HL-60/S4 treated with retinoic acid at 250 ng/mL for 4 days and 3 days (cell line): ENCODE measurements around the gene DEPDC7.

Source experiments
- in situ Hi-C: fragments of 300-500 bp; cut with MboI; formaldehyde crosslinking; loops from 2 replicates; pipeline ENCODE4 v1.7.0; 2022; ENCODE audit warnings: low sequenced_read_pairs

The DEPDC7 gene

DNA sequence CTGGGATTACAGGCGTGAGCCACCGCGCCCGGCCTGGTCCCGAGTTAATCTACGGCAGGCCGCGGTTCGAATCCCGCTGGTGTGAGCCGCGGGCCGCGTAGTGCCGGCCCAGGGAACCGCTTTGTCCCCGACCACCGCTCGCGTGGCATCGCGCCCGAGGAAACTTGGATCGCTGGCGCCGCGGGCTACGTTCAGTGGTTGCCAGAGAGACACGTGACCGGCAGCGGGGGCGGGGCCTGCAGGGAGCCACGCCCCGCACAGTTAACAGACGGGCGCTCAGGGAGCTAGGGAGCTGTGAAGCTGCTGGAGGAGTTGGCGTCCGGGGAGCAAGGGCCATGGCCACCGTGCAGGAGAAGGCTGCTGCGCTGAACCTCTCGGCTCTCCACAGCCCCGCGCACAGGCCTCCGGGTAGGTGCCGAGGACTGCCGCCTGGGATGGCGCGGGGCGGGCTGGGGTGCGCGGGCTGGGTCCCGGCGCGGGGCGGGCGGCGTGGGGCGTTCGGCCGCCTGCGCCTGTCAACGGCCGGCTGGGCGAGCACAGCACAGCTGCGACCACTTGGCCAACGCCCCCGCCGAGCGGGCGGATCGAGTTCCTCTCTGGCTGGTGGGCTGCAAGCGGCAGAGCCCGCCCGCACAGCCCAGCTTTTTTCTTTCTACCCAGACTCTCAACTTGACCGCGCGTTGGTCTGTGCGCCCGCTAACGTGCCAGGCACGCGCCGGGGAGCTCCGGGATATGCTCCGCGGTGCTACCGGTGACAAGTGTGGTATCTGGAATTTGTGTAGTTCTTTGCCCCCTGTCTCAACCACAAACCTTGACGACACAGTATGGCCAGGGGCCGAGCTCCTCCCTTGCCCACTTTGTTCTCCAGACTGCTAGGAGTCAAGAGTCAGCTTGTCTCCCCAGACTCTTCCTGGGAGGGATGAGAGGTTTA is at the start of gene DEPDC7:
DEPDC7 (plus strand) TSS at position 258 of the 931 bp plus-strand sequence; CDS start at position 336, 78 bp downstream.
- in situ Hi-C loops = no loop called here

DNA sequence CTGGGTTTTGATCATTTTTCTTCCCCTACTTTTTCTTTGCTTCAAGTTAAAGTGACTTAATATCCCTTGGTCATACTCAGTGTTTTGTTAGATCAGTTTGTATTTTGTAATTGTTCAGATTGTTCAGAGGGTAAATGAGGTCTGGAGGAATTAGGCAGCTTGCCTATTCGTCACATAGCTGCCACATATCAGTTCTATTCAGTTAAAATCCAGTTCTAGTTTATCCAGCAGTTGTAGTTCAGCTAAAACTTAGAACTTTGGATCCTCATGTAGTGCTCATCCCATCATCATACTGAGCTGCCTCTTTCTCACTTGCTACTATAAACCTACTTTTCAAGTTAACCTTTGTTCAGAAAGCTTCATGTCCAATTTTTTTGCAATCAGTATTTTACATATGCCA is 47.1 kb upstream of the DEPDC7 start:
- in situ Hi-C loops = loop anchor here (25.0 kb wide), 1 partner anchor 94 kb away; no protein-coding TSS in a partner anchor

DNA sequence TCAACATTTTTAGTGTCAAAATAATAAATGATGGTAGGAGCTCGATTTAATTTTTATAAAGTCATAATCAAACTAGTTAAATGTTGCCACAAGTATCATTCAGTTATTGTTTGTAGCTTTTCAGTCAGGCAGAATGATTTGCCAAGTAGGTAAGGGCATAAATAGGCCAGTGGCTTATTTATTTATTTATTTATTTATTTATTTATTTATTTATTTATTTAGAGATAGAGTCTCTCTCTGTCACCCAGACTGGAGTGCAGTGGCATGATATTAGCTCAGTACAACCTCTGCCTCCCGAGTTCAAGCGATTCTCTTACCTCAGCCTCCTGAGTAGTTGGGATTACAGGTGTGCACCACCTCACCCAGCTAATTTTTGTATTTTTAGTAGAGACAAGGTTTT is 43.4 kb upstream of the DEPDC7 start:
- in situ Hi-C loops = loop anchor here (25.0 kb wide), 1 partner anchor 90 kb away; no protein-coding TSS in a partner anchor

DNA sequence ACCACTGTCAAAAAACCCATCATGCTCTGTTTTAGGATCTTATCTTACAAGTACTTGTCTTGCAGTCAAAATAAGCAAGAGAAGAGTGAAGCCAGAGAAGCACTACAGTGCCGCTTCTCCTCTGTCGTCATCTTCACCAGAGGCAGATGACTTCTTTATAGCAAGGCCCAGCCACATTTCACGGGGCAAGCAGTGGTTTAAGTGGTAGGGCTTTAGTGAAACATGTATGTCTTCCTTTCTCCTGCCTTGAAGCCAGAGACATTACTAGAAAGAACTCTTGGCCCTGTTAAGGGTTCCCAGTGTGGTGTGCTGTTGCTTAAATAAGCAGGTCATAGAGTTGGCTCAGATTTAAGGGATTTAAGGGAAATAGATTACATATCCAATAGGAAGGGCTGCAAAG is 42.9 kb upstream of the DEPDC7 start:
- in situ Hi-C loops = loop anchor here (25.0 kb wide), 1 partner anchor 90 kb away; no protein-coding TSS in a partner anchor

DNA sequence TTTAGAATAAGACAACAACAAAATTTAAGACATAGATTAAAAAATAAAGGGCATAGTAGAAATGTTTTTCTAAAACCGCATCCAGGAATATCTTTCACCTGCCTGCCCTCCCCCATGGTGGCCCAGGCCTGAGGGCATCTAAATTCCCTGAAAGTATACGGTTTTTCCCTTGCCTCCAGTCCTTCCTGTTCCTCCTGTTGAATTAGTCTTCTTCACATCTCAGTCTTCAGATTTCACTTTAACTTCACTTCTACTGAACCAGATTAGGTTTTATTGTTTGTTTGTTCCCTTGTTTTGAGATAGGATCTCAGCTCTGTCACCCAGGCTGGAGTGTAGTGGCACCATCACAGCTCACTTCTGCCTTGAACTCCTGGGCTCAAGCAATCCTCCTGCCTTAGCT is 33.1 kb upstream of the DEPDC7 start:
- in situ Hi-C loops = no loop called here

DNA sequence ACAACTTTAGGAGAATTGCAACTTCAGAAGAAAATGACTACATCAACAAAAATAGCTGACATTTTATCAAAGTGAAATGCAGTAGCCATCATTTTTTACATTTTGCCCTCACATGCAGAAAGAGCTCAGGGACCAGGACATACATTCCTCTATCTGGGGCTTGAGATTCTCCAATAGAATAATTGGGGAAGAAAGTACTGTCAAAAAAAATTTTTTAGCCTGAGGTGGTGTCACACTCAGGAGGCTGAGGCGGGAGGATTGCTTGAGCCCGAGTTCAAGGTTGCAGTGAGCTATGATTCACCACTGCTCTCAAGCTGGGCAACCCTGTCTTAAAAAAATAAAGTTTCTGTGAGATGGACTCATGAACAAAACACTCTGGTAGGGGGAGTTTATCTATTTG is 32.2 kb upstream of the DEPDC7 start:
- in situ Hi-C loops = no loop called here

DNA sequence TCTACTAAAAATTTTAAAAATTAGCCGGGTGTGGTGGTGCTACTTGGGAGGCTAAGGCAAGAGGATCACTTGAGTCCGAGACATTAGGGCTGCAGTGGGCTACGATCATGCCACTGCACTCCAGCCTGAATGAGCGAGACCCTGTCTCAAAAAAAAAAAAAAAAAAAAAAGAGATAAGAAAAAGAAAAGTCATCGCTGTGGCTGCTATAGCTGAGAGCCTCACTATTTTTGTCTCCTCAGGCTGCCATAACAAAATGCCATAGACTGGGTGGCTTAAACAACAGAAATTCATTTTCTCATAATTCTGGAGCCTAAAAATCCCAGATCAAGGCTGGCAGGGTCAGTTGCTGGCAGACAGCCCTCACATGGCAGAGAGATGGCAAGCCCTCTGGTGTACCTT is 30.1 kb upstream of the DEPDC7 start:
- in situ Hi-C loops = no loop called here

DNA sequence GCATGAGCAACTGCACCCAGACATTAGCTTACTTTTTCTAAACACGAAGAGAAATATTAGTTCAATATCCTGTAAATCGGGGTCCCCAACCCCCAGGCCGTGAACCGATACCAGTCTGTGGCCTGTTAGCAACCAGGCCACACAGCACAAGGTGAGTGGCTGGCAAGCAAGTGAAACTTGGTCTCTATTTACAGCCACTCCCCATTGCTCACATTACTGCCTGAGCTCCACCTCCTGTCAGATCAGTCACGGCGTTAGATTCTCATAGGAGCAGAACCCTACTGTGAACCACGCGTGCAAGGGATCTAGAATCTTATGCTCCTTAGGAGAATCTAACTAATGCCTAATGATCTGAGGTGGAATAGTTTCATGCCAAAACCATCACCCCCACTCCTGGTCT is 27.8 kb upstream of the DEPDC7 start:
- in situ Hi-C loops = no loop called here

DNA sequence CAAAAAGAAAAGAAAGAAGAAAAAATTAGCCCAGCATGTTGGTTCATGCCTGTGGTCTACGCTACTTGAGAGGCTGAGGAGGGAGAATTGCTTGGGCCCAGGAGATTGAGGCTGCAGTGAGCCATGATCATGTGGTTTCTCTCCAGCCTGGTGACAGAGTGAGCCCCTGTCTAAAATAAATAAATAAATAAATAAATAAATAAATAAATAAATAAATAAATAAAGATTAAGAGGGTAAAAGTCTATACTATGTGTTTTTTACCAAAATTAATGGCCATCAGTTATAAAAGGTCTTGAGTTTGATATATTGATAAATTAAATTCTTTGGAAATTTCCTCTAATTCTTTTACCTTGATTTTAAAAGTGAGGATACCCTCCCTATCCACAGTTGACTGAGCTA is 25.2 kb upstream of the DEPDC7 start:
- in situ Hi-C loops = no loop called here

DNA sequence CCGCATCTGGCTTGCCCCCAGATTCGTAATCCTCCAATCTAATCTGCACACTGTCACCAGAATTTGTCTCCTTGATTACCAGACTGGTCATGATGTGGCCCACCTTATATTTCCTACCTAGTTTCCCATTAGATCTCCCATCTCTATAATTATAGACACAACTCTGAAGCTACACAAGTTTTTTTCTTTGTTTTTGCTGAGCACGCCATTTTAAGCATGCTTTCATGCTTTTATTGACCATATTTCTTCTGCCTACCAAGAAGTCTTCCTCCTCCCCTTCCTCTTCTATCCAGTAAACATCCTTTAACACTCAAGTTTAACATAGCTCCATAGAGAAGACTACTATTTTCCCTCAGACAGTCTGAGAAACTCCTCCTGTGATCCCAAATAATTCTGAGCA is 24.3 kb upstream of the DEPDC7 start:
- in situ Hi-C loops = no loop called here

DNA sequence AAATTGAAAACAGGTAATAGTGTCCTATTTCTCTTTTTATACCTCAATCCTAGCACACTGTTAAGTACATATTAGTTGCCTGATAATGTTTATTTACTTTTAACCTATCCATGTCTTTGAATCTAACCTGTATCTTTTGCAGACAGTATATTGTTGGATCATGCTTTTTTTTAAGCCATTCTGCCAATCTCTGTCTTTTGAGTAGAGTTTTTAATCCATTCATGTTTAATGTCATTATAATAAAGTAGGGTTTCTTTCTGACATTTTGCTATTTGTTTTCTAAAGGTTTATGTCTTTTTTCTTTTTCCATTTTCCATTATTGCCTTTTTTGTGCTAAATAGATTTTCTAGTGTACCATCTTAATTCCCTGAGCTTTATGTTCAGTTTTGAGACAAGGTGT is 23.8 kb upstream of the DEPDC7 start:
- in situ Hi-C loops = no loop called here

DNA sequence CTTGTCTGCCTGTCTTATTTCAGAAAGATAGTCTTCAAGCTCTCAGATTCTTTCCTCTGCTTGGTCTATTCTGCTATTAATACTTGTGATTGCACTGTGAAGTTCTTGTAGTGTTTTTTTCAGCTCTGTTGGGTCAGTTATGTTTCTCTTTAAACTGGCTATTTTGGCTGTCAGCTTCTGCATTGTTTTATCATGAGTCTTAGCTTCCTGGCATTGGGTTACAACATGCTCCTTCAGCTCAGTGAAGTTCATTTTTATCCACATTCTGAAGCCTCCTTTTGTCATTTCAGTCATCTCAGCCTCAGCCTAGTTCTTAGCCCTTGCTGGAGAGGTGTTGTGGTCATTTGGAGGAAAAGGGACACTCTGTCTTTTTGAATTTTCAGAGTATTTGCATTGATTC is 15.5 kb upstream of the DEPDC7 start:
- in situ Hi-C loops = no loop called here

DNA sequence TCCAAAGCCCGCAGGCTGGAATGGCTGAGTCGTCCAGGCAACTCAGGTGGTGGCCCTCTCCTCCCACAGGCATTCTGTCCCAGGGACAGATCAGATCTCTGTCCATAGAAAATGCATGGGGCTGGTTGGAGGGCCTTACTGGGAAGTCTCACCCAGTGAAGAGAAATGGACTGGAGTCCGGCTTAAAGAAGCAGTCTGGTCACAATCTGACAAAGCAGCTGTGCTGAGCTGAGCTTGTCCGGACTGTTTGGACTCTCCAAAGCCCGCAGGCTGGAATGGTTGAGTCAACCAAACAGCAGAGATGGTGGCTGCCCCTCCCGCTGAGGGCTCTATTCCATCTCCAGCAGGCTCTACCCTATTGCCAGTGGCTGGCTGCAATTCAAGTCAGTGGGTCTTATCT is 14.4 kb upstream of the DEPDC7 start:
- in situ Hi-C loops = no loop called here

DNA sequence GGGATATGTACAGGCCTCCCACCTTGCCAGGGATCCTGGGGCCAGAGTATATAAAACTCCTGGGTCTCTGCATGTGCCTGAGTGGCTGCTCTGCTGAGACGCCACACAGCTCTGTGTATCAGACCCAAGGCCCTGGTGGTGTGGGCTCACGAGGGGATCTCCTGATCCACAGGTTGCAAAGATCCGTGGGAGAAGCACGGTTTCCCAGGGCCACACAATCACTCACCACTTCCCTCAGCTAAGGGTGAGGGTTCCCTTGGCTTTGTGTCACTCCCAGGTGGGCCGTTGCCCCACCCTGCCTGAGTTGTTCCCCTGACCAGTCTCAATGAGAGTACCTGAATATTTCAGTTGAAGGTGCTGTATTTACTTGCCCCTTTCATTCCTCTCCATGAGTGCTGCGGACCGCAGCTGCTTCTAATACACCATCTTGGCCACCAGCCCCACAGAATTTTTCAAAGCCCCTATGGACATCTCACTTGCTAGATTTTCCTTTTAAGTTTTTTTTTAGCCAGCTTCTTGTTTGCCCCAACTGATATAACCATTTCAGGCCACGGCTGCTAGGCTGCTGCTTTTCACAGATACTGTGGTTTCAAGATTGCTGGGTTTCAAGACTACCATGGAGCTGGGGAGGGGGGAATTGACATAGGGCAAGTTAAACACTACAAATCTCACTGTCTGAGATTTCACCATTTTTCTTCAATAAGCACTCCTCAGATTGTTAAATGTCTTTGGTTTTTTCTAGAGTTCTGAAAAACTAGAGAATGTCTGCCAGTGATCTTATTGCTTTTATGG is 13.7 kb upstream of the DEPDC7 start:
- in situ Hi-C loops = no loop called here

DNA sequence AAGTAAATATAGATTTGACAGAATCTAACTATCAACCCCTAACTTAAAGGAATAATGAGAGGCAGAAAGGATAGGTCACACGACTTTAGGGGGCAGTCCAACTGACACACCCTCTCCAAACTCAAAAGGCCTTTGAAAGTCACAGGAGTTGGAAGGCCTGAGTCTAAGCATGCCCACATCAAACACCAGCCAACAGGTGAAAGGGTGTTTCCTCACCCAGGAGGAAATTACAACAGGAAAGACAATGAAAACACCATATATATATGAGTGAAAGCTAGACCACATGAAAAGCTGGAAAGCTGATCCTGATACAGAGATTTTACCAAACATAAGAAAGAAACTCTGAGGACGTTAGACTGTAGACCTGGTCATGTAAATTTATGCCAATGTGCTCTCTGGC is 10.5 kb upstream of the DEPDC7 start:
- in situ Hi-C loops = no loop called here

DNA sequence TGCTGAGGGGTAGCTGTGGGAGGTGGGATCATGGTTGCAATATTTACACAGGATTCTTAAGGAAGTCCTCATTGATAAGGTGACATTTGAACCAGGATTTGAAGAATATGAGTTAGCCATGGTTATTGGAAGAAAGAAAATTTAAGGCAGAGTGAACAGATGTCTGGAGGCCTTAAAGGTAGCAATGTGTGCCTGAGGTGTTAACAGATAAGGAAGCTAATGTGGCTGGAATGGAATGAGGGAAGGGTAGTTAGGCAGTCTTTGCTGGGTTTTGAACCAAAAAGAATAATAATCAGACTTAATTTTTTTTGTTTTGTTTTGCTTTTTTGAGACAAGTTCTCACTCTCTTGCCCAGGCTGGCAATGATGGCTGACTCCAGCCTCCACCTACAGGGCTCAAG is 9.7 kb upstream of the DEPDC7 start:
- in situ Hi-C loops = no loop called here

DNA sequence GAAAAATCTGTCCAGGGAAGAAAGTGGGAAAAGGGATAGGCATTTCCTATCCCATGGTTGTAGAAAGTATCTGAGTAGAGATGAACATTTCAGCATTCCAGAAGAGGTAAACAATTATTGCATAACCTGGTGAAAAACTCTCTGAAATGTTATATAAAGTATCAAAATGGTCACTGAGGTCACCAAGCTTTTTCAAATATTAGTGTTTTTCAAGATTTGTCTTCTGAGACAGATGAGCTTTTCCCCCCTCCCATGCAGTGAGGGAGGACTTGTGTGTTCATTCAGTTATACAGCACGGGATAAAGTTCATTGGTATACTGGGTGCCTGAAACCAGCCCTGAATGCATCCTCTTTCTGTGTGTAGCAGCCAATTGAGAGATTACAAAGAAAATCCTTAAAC is 1.9 kb upstream of the DEPDC7 start:
- in situ Hi-C loops = no loop called here

DNA sequence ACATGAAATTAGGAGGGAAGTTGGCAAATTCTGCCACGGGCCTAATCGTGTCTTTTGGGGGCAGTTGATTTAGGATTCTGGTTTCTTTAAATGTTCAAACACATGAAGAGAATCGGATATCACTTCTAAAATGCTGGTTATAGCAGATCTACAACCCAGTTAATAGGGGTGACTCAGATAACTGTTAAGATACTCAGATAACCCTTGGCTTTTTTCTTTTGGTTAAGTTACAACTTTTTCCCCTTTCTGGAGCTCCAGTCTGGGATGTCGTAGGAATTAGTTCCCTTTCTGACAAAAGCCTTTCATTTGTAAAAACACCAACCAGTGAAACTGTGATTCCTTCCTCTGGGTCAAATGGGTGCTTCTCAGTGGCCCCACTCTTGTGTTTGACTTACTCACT is 976 bp downstream of the DEPDC7 start:
- in situ Hi-C loops = no loop called here

DNA sequence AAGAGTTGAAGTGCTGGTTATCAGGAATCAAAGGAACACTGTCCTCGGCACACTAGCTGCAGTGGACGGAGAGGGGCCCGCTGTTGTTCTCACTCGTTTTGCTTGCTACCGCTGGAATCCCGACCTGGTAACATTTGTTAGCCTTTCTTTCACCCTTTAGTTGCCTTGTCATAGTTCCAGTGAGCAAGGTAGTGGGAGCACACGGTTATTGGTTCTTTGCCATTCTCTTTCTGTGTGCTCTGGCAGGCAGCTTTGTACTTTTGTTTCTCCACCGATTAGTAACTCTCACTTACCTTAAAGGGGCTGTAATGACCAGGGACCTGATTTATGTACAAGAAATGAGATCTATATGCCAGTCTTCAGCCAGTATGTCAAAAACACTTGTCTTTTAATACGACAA is 1.8 kb downstream of the DEPDC7 start:
- in situ Hi-C loops = no loop called here

DNA sequence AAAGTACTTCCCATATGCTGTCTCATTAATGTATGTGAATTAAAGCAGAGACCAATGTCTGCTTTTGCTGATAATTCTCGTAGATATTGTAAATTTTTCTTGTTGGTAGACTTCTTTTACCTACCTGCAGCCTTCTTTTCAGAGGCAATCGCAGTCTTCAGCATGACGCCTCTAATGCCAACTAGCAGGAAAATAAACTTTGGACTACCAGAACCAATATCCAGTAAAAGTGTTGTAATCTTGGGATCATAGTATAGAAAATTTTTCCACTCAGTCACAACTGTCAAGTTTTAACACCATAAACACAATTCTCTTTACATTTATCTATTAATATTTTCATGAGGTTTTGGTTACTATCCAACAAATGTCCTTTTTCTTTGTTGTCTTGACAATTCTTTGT is 2.3 kb downstream of the DEPDC7 start:
- in situ Hi-C loops = no loop called here

DNA sequence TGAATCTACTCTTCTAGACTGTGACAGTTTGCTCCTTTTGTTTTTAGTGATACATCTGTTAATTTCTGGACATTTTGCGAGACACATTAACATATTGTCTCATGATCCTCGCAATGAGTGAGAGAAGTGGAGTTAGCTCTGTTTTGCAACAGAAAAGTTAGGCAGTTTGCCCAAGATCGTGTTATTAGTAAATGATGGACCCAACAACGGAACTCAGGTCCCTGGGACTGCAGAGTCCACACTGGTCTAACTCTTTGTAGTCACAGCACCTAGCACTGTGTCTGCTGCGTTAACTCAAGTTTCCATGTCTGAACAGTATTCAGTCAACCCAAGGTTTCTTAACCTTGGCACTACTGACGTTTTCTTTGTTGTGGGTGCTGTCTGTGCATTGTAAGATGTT is 3.2 kb downstream of the DEPDC7 start:
- in situ Hi-C loops = no loop called here

DNA sequence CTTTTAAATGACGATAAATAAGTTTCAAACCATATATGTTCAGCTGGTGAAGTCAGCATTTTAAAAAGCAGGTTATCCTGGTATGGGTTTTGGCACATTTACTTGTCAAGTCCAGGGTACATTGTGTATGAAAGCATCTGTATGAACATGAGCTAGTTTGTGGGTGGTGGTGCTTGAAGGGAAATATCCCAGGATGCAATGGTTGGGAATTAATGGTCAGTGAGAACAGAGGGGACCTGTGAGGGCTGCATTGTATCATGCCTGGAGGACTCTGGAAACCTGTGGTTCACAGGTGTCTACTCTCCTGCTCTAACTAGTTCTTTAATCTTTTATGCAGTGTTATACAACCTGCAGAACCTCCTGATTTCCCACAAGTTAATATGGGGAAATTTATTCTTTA is 5.8 kb downstream of the DEPDC7 start:
- in situ Hi-C loops = no loop called here
